GM18520 (cell line): ENCODE results near the gene COMP.

Experiments
- ATAC-seq: cut with Tn5 transposase; IDR thresholded peaks from one replicate; pipeline ENCODE4 v1.9.1; 2021; ENCODE audit not compliant: unreplicated experiment

Gene COMP

GRCh38 chr19:18804139-18804601 is 13.1 kb upstream of the COMP start:
- no peak for ATAC-seq

- no peak for ATAC-seq
Observed at GRCh38 chr19:18803550-18804138, 12.5 kb upstream of the COMP start.

GRCh38 chr19:18802354-18802753 is 11.2 kb upstream of the COMP start:
- no peak for ATAC-seq

GRCh38 chr19:18800636-18801035 is 9.5 kb upstream of the COMP start:
- ATAC-seq, result no peak

GRCh38 chr19:18800079-18800478 is 9.0 kb upstream of the COMP start:
- no peak for ATAC-seq

GRCh38 chr19:18799389-18799970 is 8.4 kb upstream of the COMP start:
- no peak for ATAC-seq

- no peak for ATAC-seq
Observed at GRCh38 chr19:18798384-18799352, 7.6 kb upstream of the COMP start.

GRCh38 chr19:18796239-18796638 is 5.1 kb upstream of the COMP start:
- ATAC-seq, result no peak

- ATAC-seq, result no peak
Observed at GRCh38 chr19:18795540-18795939, 4.4 kb upstream of the COMP start.

GRCh38 chr19:18794692-18795091 is 3.6 kb upstream of the COMP start:
- no peak for ATAC-seq

GRCh38 chr19:18794029-18794313 is 2.9 kb upstream of the COMP start:
- ATAC-seq, result no peak

GRCh38 chr19:18793144-18794028 is 2.3 kb upstream of the COMP start:
- no peak for ATAC-seq

- no peak for ATAC-seq
Observed at GRCh38 chr19:18792661-18793060, 1.6 kb upstream of the COMP start.

- ATAC-seq, result no peak
Observed at GRCh38 chr19:18791315-18791678, 192 bp upstream of the COMP start.

GRCh38 chr19:18789883-18790565 is 1.1 kb downstream of the COMP start:
- no peak for ATAC-seq

- no peak for ATAC-seq
Observed at GRCh38 chr19:18789422-18789869, 1.7 kb downstream of the COMP start.

- ATAC-seq, result no peak
Observed at GRCh38 chr19:18788529-18789421, 2.3 kb downstream of the COMP start.

- ATAC-seq, result no peak
Observed at GRCh38 chr19:18785179-18786124, 5.7 kb downstream of the COMP start.

GRCh38 chr19:18784786-18785120 is 6.4 kb downstream of the COMP start:
- no peak for ATAC-seq
